Measurements from ENCODE around the gene MOCS1. TPM values are rescaled to one million over a fixed set of nuclear protein-coding genes. Genes with fewer than 3 reads are reported as not detected.

MOCS1 gene
- total RNA-seq, 2 experiments from 2014 or later, result 2.0 to 2.7 TPM

DNA sequence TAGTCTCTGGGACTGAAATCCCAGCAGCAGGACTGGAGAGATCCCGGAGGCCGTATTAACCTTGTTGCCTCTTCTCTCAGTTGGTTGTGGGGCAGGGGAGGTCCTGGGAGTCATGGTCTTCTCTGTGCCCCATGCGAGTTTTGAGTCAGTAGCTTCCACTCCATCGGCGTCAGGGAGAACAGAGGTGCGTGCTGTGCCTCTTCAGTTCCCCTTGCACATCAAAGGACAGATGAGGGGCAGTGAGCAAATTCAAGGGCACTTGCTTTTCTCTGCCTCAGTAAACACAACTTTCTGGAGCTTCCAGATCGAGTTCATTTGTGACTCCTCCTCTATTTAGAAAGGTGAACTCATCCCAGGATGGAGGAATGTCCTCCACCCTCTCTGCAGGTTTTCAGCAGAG is 48.6 kb downstream of the MOCS1 start:
- DNase-seq (no peak), ATAC-seq (ENCODE audit: poor library complexity) (no peak)
- intact Hi-C loops (cut with DNase I, micrococcal nuclease), result no loop called here
- no peaks in the 10 kb centered on the region for H3K4me1 ChIP-seq (ENCODE audit: insufficient read depth, low read length)
- Mint-ChIP-seq H3K36me3 (ENCODE audit: low read depth) (no peaks in the 10 kb centered on the region), H3K9me3 (no peaks in the 10 kb centered on the region), H3K27me3 (peaks cover 6% of the 10 kb centered on the region), H3K4me3 (no peak overlapping the region), H3K4me1 (ENCODE audit: low read depth) (no peaks in the 10 kb centered on the region), H3K27ac (no peak overlapping the region)
- H3K4me3 ChIP-seq (ENCODE audit: low read length), result no peak overlapping the region
- no peak overlapping the region for H3K27ac ChIP-seq (ENCODE audit: low read depth in 1 of 2, low read length in 2 of 2)
- ChIA-PET POLR2A (no interaction called here), CTCF (no interaction called here)
- no peaks in the 10 kb centered on the region for H3K27me3 ChIP-seq (ENCODE audit: control insufficient read depth in 1 of 2, insufficient read depth in 2 of 2, low read length in 2 of 2)
- TF ChIP-seq, protein P1, sequence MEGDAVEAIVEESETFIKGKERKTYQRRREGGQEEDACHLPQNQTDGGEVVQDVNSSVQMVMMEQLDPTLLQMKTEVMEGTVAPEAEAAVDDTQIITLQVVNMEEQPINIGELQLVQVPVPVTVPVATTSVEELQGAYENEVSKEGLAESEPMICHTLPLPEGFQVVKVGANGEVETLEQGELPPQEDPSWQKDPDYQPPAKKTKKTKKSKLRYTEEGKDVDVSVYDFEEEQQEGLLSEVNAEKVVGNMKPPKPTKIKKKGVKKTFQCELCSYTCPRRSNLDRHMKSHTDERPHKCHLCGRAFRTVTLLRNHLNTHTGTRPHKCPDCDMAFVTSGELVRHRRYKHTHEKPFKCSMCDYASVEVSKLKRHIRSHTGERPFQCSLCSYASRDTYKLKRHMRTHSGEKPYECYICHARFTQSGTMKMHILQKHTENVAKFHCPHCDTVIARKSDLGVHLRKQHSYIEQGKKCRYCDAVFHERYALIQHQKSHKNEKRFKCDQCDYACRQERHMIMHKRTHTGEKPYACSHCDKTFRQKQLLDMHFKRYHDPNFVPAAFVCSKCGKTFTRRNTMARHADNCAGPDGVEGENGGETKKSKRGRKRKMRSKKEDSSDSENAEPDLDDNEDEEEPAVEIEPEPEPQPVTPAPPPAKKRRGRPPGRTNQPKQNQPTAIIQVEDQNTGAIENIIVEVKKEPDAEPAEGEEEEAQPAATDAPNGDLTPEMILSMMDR (IDR thresholded peaks at IDR 0.05), result no peak
- H3K9me3 ChIP-seq (ENCODE audit: control insufficient read depth in 1 of 2, insufficient read depth in 1 of 2, low read length in 2 of 2), result peaks cover 0 to 5% of the 10 kb centered on the region in 2 experiments
- H3K36me3 ChIP-seq (ENCODE audit: insufficient read depth, low read length), result no peaks in the 10 kb centered on the region

DNA sequence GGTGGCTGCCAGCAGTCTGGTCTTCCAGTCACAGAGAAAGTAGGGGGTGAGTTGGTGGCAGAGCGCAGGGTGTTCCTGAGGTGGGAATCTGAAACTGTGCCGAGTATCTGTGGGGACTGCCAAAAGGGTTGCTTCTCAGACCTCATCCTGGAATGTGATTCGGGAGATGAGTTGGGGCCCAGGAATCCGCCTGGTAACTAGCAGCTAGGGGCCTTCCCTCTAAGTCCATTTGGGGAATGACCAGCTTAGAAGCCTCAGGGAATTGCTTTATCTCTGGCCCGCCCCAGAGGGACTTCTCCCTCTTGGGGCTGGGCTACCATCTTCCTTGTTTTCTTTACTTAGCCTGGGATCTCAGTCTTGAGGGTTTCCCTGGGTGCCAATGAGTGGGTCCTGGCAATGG is 49.6 kb downstream of the MOCS1 start:
- POLR2A ChIA-PET, result no interaction called here

DNA sequence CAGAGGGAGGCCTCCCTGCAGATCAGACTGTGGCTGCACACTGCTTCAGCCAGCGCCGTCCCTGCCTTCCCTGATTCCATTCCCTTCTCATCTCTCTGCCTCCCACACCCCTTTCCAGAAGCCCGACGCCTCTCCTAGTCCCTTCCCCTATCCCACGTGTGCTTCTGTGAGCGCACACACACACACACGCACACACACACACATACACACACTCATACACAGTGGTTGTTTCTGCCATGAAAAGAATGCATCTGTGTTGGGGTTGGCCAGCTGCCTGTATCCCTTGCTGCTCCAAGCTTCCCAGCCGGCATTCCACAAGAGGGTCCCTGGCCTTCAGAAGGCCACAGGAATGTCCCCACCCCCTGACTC is 51.7 kb downstream of the MOCS1 start:
- Mint-ChIP-seq H3K9me3 (no peaks in the 10 kb centered on the region), H3K4me3 (no peak overlapping the region), H3K27ac (no peak overlapping the region), H3K27me3 (no peaks in the 10 kb centered on the region), H3K4me1 (ENCODE audit: low read depth) (no peaks in the 10 kb centered on the region), H3K36me3 (ENCODE audit: low read depth) (no peaks in the 10 kb centered on the region)
- no peaks in the 10 kb centered on the region for H3K4me1 ChIP-seq (ENCODE audit: insufficient read depth, low read length)
- TF ChIP-seq, protein P1 (IDR thresholded peaks at IDR 0.05), result no peak
- H3K27ac ChIP-seq (ENCODE audit: low read depth in 1 of 2, low read length in 2 of 2), result no peak overlapping the region
- intact Hi-C loops (cut with DNase I, micrococcal nuclease), result no loop called here
- no peak for ATAC-seq (ENCODE audit: poor library complexity)
- H3K27me3 ChIP-seq (ENCODE audit: control insufficient read depth in 1 of 2, insufficient read depth in 2 of 2, low read length in 2 of 2), result no peaks in the 10 kb centered on the region
- DNase-seq, result no peak
- H3K36me3 ChIP-seq (ENCODE audit: insufficient read depth, low read length), result no peaks in the 10 kb centered on the region
- ChIA-PET POLR2A (no interaction called here), CTCF (no interaction called here)
- no peak overlapping the region for H3K4me3 ChIP-seq (ENCODE audit: low read length)
- peaks cover 0 to 8% of the 10 kb centered on the region in 2 experiments for H3K9me3 ChIP-seq (ENCODE audit: control insufficient read depth in 1 of 2, insufficient read depth in 1 of 2, low read length in 2 of 2)

More for the DNA sequence above, 49.6 kb downstream of the MOCS1 start:
- no peak overlapping the region for H3K4me3 Mint-ChIP-seq
- Histone ChIP-seq H3K4me3 (ENCODE audit: low read length) (no peak overlapping the region), H3K27me3 (ENCODE audit: control insufficient read depth in 1 of 2, insufficient read depth in 2 of 2, low read length in 2 of 2) (no peaks in the 10 kb centered on the region), H3K27ac (ENCODE audit: low read depth in 1 of 2, low read length in 2 of 2) (no peak overlapping the region), H3K4me1 (ENCODE audit: insufficient read depth, low read length) (no peaks in the 10 kb centered on the region), H3K36me3 (ENCODE audit: insufficient read depth, low read length) (no peaks in the 10 kb centered on the region), H3K9me3 (ENCODE audit: control insufficient read depth in 1 of 2, insufficient read depth in 1 of 2, low read length in 2 of 2) (peaks cover 0 to 5% of the 10 kb centered on the region in 2 experiments)
- no peaks in the 10 kb centered on the region for H3K36me3 Mint-ChIP-seq (ENCODE audit: low read depth)
- H3K4me1 Mint-ChIP-seq (ENCODE audit: low read depth), result no peaks in the 10 kb centered on the region
- H3K27me3 Mint-ChIP-seq, result peaks cover 6% of the 10 kb centered on the region
- no peaks in the 10 kb centered on the region for H3K9me3 Mint-ChIP-seq
- CTCF ChIA-PET, result no interaction called here
- no peak overlapping the region for H3K27ac Mint-ChIP-seq
- DNase-seq, result no peak
- intact Hi-C loops (cut with DNase I, micrococcal nuclease), result no loop called here
- TF ChIP-seq, protein P1 (IDR thresholded peaks at IDR 0.05), result no peak
- ATAC-seq (ENCODE audit: poor library complexity), result no peak

All from CD4-positive, alpha-beta T cell (primary cell).